ENCODE results near the gene PTCH1.

- no peak for TF ChIP-seq POLR2A (IDR thresholded peaks at IDR 0.05; ENCODE audit: borderline replicate concordance, extremely low read depth, insufficient read depth, insufficient read length)
- TF ChIP-seq, protein P1, sequence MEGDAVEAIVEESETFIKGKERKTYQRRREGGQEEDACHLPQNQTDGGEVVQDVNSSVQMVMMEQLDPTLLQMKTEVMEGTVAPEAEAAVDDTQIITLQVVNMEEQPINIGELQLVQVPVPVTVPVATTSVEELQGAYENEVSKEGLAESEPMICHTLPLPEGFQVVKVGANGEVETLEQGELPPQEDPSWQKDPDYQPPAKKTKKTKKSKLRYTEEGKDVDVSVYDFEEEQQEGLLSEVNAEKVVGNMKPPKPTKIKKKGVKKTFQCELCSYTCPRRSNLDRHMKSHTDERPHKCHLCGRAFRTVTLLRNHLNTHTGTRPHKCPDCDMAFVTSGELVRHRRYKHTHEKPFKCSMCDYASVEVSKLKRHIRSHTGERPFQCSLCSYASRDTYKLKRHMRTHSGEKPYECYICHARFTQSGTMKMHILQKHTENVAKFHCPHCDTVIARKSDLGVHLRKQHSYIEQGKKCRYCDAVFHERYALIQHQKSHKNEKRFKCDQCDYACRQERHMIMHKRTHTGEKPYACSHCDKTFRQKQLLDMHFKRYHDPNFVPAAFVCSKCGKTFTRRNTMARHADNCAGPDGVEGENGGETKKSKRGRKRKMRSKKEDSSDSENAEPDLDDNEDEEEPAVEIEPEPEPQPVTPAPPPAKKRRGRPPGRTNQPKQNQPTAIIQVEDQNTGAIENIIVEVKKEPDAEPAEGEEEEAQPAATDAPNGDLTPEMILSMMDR (IDR thresholded peaks at IDR 0.05 in 2 of 3, conservative IDR thresholded peaks at IDR 0.05 in 1 of 3; ENCODE audit: borderline replicate concordance in 1 of 3, insufficient read depth in 1 of 3, low read depth in 2 of 3, low read length in 2 of 3): no peak
- TF ChIP-seq, protein P2, sequence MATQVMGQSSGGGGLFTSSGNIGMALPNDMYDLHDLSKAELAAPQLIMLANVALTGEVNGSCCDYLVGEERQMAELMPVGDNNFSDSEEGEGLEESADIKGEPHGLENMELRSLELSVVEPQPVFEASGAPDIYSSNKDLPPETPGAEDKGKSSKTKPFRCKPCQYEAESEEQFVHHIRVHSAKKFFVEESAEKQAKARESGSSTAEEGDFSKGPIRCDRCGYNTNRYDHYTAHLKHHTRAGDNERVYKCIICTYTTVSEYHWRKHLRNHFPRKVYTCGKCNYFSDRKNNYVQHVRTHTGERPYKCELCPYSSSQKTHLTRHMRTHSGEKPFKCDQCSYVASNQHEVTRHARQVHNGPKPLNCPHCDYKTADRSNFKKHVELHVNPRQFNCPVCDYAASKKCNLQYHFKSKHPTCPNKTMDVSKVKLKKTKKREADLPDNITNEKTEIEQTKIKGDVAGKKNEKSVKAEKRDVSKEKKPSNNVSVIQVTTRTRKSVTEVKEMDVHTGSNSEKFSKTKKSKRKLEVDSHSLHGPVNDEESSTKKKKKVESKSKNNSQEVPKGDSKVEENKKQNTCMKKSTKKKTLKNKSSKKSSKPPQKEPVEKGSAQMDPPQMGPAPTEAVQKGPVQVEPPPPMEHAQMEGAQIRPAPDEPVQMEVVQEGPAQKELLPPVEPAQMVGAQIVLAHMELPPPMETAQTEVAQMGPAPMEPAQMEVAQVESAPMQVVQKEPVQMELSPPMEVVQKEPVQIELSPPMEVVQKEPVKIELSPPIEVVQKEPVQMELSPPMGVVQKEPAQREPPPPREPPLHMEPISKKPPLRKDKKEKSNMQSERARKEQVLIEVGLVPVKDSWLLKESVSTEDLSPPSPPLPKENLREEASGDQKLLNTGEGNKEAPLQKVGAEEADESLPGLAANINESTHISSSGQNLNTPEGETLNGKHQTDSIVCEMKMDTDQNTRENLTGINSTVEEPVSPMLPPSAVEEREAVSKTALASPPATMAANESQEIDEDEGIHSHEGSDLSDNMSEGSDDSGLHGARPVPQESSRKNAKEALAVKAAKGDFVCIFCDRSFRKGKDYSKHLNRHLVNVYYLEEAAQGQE (IDR thresholded peaks at IDR 0.05; ENCODE audit: low read depth): no peak
- TF ChIP-seq EZH2phosphoT487 (IDR thresholded peaks at IDR 0.05; ENCODE audit: borderline replicate concordance): no peak
- TF ChIP-seq SP1 (IDR thresholded peaks at IDR 0.05; ENCODE audit: low read depth): no peak
Measured at GRCh38 chr9:95509851-95510708, 6.7 kb downstream of the PTCH1 start.

Measured in HCT116 (cell line).